HCT116 (cell line): Measurements from ENCODE around the gene ATP4A. TPM values are rescaled to one million over a fixed set of nuclear protein-coding genes. Genes with fewer than 3 reads are reported as not detected.
A peak's percentile ranks its signal among the peaks of the same experiment; 100 is the strongest.

Source experiments
- ATAC-seq: fragments of 200-7000 bp; cut with Tn5 transposase; 2 replicates; pipeline ENCODE4 v1.9.1; 2020; ENCODE audit warnings: mild to moderate bottlenecking, moderate library complexity
- BruUV-seq: library from RNA; stranded (reverse); fragments of 400-500 nt; replicated peaks from 2 replicates; lab custom pipeline; 2021; lab: Mats Ljungman, UMichigan
- CTCF ChIA-PET: fragments of 300-600 bp; sonication (Branson Sonifier 250); formaldehyde crosslinking; loops from one replicate; lab custom pipeline; 2021; ENCODE audit warnings: antibody characterized with exemption; lab: Charles Lee
- POLR2A ChIA-PET: fragments of 300-600, 350-600 bp; sonication (Branson Sonifier 250); formaldehyde crosslinking; loops from one replicate; lab custom pipeline; 2021; ENCODE audit warnings: antibody characterized with exemption; lab: Charles Lee
- RAD21 ChIA-PET, 2 experiments: fragments of 300-600 bp; sonication (Branson Sonifier 250); formaldehyde crosslinking; loops; one replicate each; lab custom pipeline; 2023; ENCODE audit warnings: low total read pairs in 2 of 2; ENCODE audit not compliant: uncharacterized antibody in 2 of 2, unreplicated experiment in 2 of 2, low non-redundant PET in 1 of 2; lab: Charles Lee
- DNase-seq: peaks from one replicate; pipeline ENCODE4 v3.0.0-alpha.2; 2010; ENCODE audit warnings: low read depth, low spot score
- H2AFZ ChIP-seq: fragments of 200-600 bp; shearing (Covaris generic), sonication (generic); 2 replicates; pipeline ENCODE4 v1.6.1; 2017; ENCODE audit warnings: low read depth, mixed run types, mixed read lengths, antibody characterized with exemption, low read length; ENCODE audit not compliant: poor library complexity, severe bottlenecking
- H3K27ac ChIP-seq: 2 replicates; pipeline ENCODE4 v1.5.1; 2012; ENCODE audit warnings: low read depth, low read length
- H3K27me3 ChIP-seq: fragments of 200-600 bp; sonication (generic); 2 replicates; pipeline ENCODE4 v1.6.1; 2016; ENCODE audit warnings: mixed run types, low read length, mixed read lengths; ENCODE audit not compliant: insufficient read depth
- H3K36me3 ChIP-seq, 2 experiments: fragments of 200-500 bp in 1 of 2; fragments of 200-600 bp in 1 of 2; sonication (Bioruptor generic) in 1 of 2; sonication (generic) in 1 of 2; 2 replicates each; pipeline versions ENCODE4 v1.5.1 to v1.6.1; 2014 to 2016; ENCODE audit warnings: low read length in 2 of 2, inconsistent platforms in 1 of 2, mixed read lengths in 1 of 2, mixed run types in 1 of 2; ENCODE audit not compliant: insufficient read depth in 2 of 2, control insufficient read depth in 1 of 2
- H3K4me1 ChIP-seq, 2 experiments: fragments of 200-600 bp in 1 of 2; sonication (generic) in 1 of 2; 2 replicates each; pipeline versions ENCODE4 v1.5.1 to v1.6.1; 2012 to 2017; ENCODE audit warnings: low read length in 2 of 2, inconsistent platforms in 1 of 2, mild to moderate bottlenecking in 1 of 2, mixed read lengths in 1 of 2, mixed run types in 1 of 2, moderate library complexity in 1 of 2; ENCODE audit not compliant: insufficient read depth in 2 of 2, control insufficient read depth in 1 of 2
- H3K4me2 ChIP-seq: fragments of 200-600 bp; sonication (generic); 2 replicates; pipeline ENCODE4 v1.6.1; 2017; ENCODE audit warnings: mixed run types, low read length, mixed read lengths
- H3K4me3 ChIP-seq, 2 experiments: fragments of 200-600 bp in 1 of 2; sonication (generic) in 1 of 2; replicated peaks in 1 of 2; 2 replicates each; pipeline ENCODE4 v1.5.1; 2011 to 2016; ENCODE audit warnings: low read length in 2 of 2, control low read depth in 1 of 2, low read depth in 1 of 2, mild to moderate bottlenecking in 1 of 2, mixed read lengths in 1 of 2, mixed run types in 1 of 2
- H3K79me2 ChIP-seq: fragments of 200-600 bp; sonication (generic); 2 replicates; pipeline ENCODE4 v1.6.1; 2017; ENCODE audit warnings: mild to moderate bottlenecking, mixed run types, low read length, moderate library complexity, mixed read lengths; ENCODE audit not compliant: insufficient read depth
- H3K9ac ChIP-seq: fragments of 200-600 bp; sonication (generic); 2 replicates; pipeline ENCODE4 v1.6.1; 2016; ENCODE audit warnings: low read length, mixed read lengths
- H3K9me2 ChIP-seq: fragments of 200-600 bp; sonication (generic), shearing (Covaris generic); 2 replicates; pipeline ENCODE4 v1.6.1; 2017; ENCODE audit warnings: mixed run types, mild to moderate bottlenecking, moderate library complexity; ENCODE audit not compliant: insufficient read depth
- H3K9me3 ChIP-seq, 2 experiments: fragments of 200-500 bp in 1 of 2; fragments of 200-600 bp in 1 of 2; sonication (Bioruptor generic) in 1 of 2; sonication (generic) in 1 of 2; 2 replicates each; pipeline ENCODE4 v1.6.1; 2014 to 2017; ENCODE audit warnings: low read length in 2 of 2, mixed read lengths in 2 of 2, inconsistent platforms in 1 of 2, low read depth in 1 of 2, mild to moderate bottlenecking in 1 of 2, mixed run types in 1 of 2, moderate library complexity in 1 of 2; ENCODE audit not compliant: control insufficient read depth in 1 of 2, insufficient read depth in 1 of 2
- H4K20me1 ChIP-seq: fragments of 200-600 bp; sonication (generic), shearing (Covaris generic); 2 replicates; pipeline ENCODE4 v1.6.1; 2017; ENCODE audit warnings: mixed run types, mild to moderate bottlenecking, moderate library complexity; ENCODE audit not compliant: insufficient read depth
- ATF3 ChIP-seq: IDR thresholded peaks from 2 replicates; pipeline ENCODE4 v1.6.1; 2012
- ELF1 ChIP-seq: IDR thresholded peaks from 2 replicates; pipeline ENCODE4 v1.6.1; 2012; ENCODE audit warnings: low read depth, borderline replicate concordance
- EZH2 ChIP-seq: fragments of 200-600 bp; sonication (generic); IDR thresholded peaks from 2 replicates; pipeline ENCODE4 v1.6.1; 2017; ENCODE audit warnings: antibody characterized with exemption, mixed run types
- EZH2phosphoT487 ChIP-seq: fragments of 200-600 bp; IDR thresholded peaks from 2 replicates; pipeline ENCODE4 v1.6.1; 2018; ENCODE audit warnings: antibody characterized with exemption, borderline replicate concordance
- JUND ChIP-seq: IDR thresholded peaks from 2 replicates; pipeline ENCODE4 v1.6.1; 2012
- MAX ChIP-seq: IDR thresholded peaks from 2 replicates; pipeline ENCODE4 v1.6.1; 2012
- POLR2A ChIP-seq: IDR thresholded peaks from 2 replicates; pipeline ENCODE4 v1.7.0; 2011; ENCODE audit warnings: borderline replicate concordance; ENCODE audit not compliant: insufficient read depth, insufficient read length; ENCODE audit errors: extremely low read depth
- POLR2AphosphoS5 ChIP-seq: IDR thresholded peaks from 2 replicates; pipeline ENCODE4 v1.6.1; 2011; ENCODE audit warnings: mild to moderate bottlenecking, low read depth, low read length, moderate library complexity
- RAD21 ChIP-seq: IDR thresholded peaks from 2 replicates; pipeline ENCODE4 v1.6.1; 2012; ENCODE audit warnings: low read depth, mild to moderate bottlenecking
- REST ChIP-seq: IDR thresholded peaks from 2 replicates; pipeline ENCODE4 v1.6.1; 2012; ENCODE audit warnings: low read depth
- SIN3A ChIP-seq: IDR thresholded peaks from 2 replicates; pipeline ENCODE4 v1.6.1; 2012; ENCODE audit warnings: low read depth
- SP1 ChIP-seq: IDR thresholded peaks from 2 replicates; pipeline ENCODE4 v1.6.1; 2012; ENCODE audit warnings: low read depth
- TCF7L2 ChIP-seq: IDR thresholded peaks from 2 replicates; pipeline ENCODE4 v1.7.0; 2011; ENCODE audit warnings: borderline replicate concordance, inconsistent platforms; ENCODE audit not compliant: insufficient read depth, insufficient read length; ENCODE audit errors: extremely low read depth
- ZBTB33 ChIP-seq: IDR thresholded peaks from 2 replicates; pipeline ENCODE4 v1.6.1; 2011; ENCODE audit warnings: mild to moderate bottlenecking, low read length, moderate library complexity; ENCODE audit not compliant: insufficient replicate concordance; ENCODE audit errors: extremely low read depth
- ZFX ChIP-seq: fragments of 450-650 bp; IDR thresholded peaks from 2 replicates; pipeline ENCODE4 v1.6.1; 2017
- intact Hi-C: fragments of 100-400 bp; cut with micrococcal nuclease; formaldehyde crosslinking; loops from 2 replicates; pipeline ENCODE4 v1.10.0; 2022
- total RNA-seq: library from RNA; stranded (reverse); gene quantifications from one replicate; pipeline ENCODE4 v1.2.1, GENCODE V29; 2021; ENCODE audit not compliant: unreplicated experiment

The ATP4A gene
- total RNA-seq, 1 experiment from 2014 or later: 0.27 TPM

GRCh38 chr19:35501684-35502083 is 61.8 kb downstream of the ATP4A start:
- Histone ChIP-seq H4K20me1 (no peaks in the 10 kb centered on the region), H3K36me3 (peaks cover 33 to 37% of the 10 kb centered on the region in 2 experiments; a peak in 3 of 4 replicates), H3K4me2 (no peak overlapping the region), H3K27me3 (no peaks in the 10 kb centered on the region), H2AFZ (no peak overlapping the region), H3K79me2 (peaks cover 15% of the 10 kb centered on the region; the same call in 1 of the 2 replicates), H3K4me3 (no peak overlapping the region), H3K9ac (no peak overlapping the region), H3K9me3 (no peaks in the 10 kb centered on the region), H3K9me2 (no peaks in the 10 kb centered on the region), H3K27ac (no peak overlapping the region), H3K4me1 (no peaks in the 10 kb centered on the region)
- BruUV-seq: no TSS peak
- TF ChIP-seq MAX (no peak), TCF7L2 (no peak), SP1 (no peak), SIN3A (no peak), ZFX (no peak)
- DNase-seq (no peak), ATAC-seq (0 out of 2 replicates have a peak, but pooled peaks have one; percentile 15)
- intact Hi-C loops: no loop called here
- CTCF ChIA-PET: interaction anchor here (1.3 kb wide), 1 partner anchor 8 kb away, joined by 3 read pairs; no protein-coding TSS in a partner anchor
- RAD21 ChIA-PET: no interaction called here
- POLR2A ChIA-PET: no interaction called here

- Histone ChIP-seq H3K4me1 (peaks cover 0 to 4% of the 10 kb centered on the region in 2 experiments; a peak in 3 of 4 replicates), H3K36me3 (peaks cover 29 to 31% of the 10 kb centered on the region in 2 experiments; a peak in 3 of 4 replicates), H3K4me3 (no peak overlapping the region), H2AFZ (no peak overlapping the region), H3K27ac (no peak overlapping the region), H4K20me1 (no peaks in the 10 kb centered on the region), H3K79me2 (peaks cover 4% of the 10 kb centered on the region; the same call in 1 of the 2 replicates), H3K9me2 (no peaks in the 10 kb centered on the region), H3K27me3 (no peaks in the 10 kb centered on the region), H3K4me2 (no peak overlapping the region), H3K9me3 (no peaks in the 10 kb centered on the region), H3K9ac (no peak overlapping the region)
- ATAC-seq: no peak
- no peak for DNase-seq
- ChIA-PET RAD21 (no interaction called here), CTCF (no interaction called here), POLR2A (no interaction called here)
- no TSS peak for BruUV-seq
- intact Hi-C loops: no loop called here
- TF ChIP-seq MAX: no peak
- TF ChIP-seq REST: no peak
- TF ChIP-seq POLR2AphosphoS5: no peak
- no peak for TF ChIP-seq EZH2
- no peak for TF ChIP-seq ELF1
- no peak for TF ChIP-seq EZH2phosphoT487
- no peak for TF ChIP-seq ATF3
- TF ChIP-seq RAD21: no peak
- no peak for TF ChIP-seq ZFX
- no peak for TF ChIP-seq JUND
- TF ChIP-seq POLR2A: no peak
- TF ChIP-seq SP1: no peak
- TF ChIP-seq ZBTB33: no peak
Measured at GRCh38 chr19:35500611-35501010, 62.8 kb downstream of the ATP4A start.
